ENCODE measurements around the gene ACTA1.

GRCh38 chr1:229425564-229426159 lies 8.2 kb downstream of the ACTA1 start:
- TF ChIP-seq SPI1 (IDR thresholded peaks at IDR 0.05; ENCODE audit: low read depth, low read length) = no peak
- no peak for TF ChIP-seq PAX5 (IDR thresholded peaks at IDR 0.05; ENCODE audit: insufficient read depth, low read length, severe bottlenecking)
- no peak for TF ChIP-seq POLR2AphosphoS5 (IDR thresholded peaks at IDR 0.05; ENCODE audit: low read depth, low read length)
- no peak for TF ChIP-seq POLR2A (IDR thresholded peaks at IDR 0.05; ENCODE audit: low read depth, low read length)
- no peak for TF ChIP-seq TAF1 (IDR thresholded peaks at IDR 0.05; ENCODE audit: low read depth, low read length)
